Head of caudate nucleus (tissue), 42 donors: ENCODE data around the gene THRB.

Experiments used
- DNase-seq, 42 donors: peaks; one replicate each; pipeline versions ENCODE4 v3.0.0 to v3.0.0-alpha.2; 2020 to 2021; ENCODE audit warnings: mixed read lengths in 7 of 42
- intact Hi-C: fragments of 100-400 bp; cut with DNase I; formaldehyde crosslinking; loops from one replicate; pipeline ENCODE4 v1.15.0; 2022

THRB gene

GRCh38 chr3:24192469-24193056 is 302.1 kb downstream of the THRB start:
- no peak for DNase-seq
- intact Hi-C loops = no loop called here

GRCh38 chr3:24191801-24192403 is 302.7 kb downstream of the THRB start:
- DNase-seq = no peak
- intact Hi-C loops = no loop called here

- no peak for DNase-seq
- intact Hi-C loops = no loop called here
Measured at GRCh38 chr3:24190256-24190655, 304.4 kb downstream of the THRB start.

- intact Hi-C loops = no loop called here
- peak in 40 of 42 donors; percentile 13 to 74 (median 44) for DNase-seq
Measured at GRCh38 chr3:24185738-24186384, 308.8 kb downstream of the THRB start.

- intact Hi-C loops = loop anchor here (5.0 kb wide), 1 partner anchor 53 kb away; no protein-coding TSS in a partner anchor
- DNase-seq = no peak
Measured at GRCh38 chr3:24184528-24185176, 310.0 kb downstream of the THRB start.

- no peak for DNase-seq
- intact Hi-C loops = loop anchor here (5.0 kb wide), 1 partner anchor 55 kb away; no protein-coding TSS in a partner anchor
Measured at GRCh38 chr3:24182756-24183155, 311.9 kb downstream of the THRB start.

GRCh38 chr3:24181256-24181655 is 313.4 kb downstream of the THRB start:
- DNase-seq = no peak
- intact Hi-C loops = loop anchor here (5.0 kb wide), 1 partner anchor 56 kb away; no protein-coding TSS in a partner anchor

GRCh38 chr3:24180616-24181015 is 314.0 kb downstream of the THRB start:
- intact Hi-C loops = loop anchor here (5.0 kb wide), 1 partner anchor 57 kb away; no protein-coding TSS in a partner anchor
- no peak for DNase-seq

- intact Hi-C loops = no loop called here
- no peak for DNase-seq
Measured at GRCh38 chr3:24177201-24177600, 317.4 kb downstream of the THRB start.

GRCh38 chr3:24174614-24175013 is 320.0 kb downstream of the THRB start:
- no peak for DNase-seq

GRCh38 chr3:24168977-24169376 is 325.7 kb downstream of the THRB start:
- intact Hi-C loops = no loop called here
- DNase-seq = no peak

More at GRCh38 chr3:24174614-24175013, 320.0 kb downstream of the THRB start:
- intact Hi-C loops = no loop called here

GRCh38 chr3:24167429-24167828 is 327.2 kb downstream of the THRB start:
- intact Hi-C loops = no loop called here
- no peak for DNase-seq

- intact Hi-C loops = no loop called here
- no peak for DNase-seq
Measured at GRCh38 chr3:24166515-24166914, 328.1 kb downstream of the THRB start.

- DNase-seq = no peak
- intact Hi-C loops = no loop called here
Measured at GRCh38 chr3:24165603-24165982, 329.1 kb downstream of the THRB start.

GRCh38 chr3:24164967-24165602 is 329.6 kb downstream of the THRB start:
- intact Hi-C loops = no loop called here
- DNase-seq = no peak

- intact Hi-C loops = no loop called here
- DNase-seq = no peak
Measured at GRCh38 chr3:24162929-24163328, 331.7 kb downstream of the THRB start.

GRCh38 chr3:24161841-24162240 is 332.8 kb downstream of the THRB start:
- DNase-seq = no peak
- intact Hi-C loops = no loop called here

GRCh38 chr3:24160424-24161095 is 334.1 kb downstream of the THRB start:
- intact Hi-C loops = no loop called here
- no peak for DNase-seq
